ENCODE data around the gene TSPO. TPM values are rescaled to one million over a fixed set of nuclear protein-coding genes. Genes with fewer than 3 reads are reported as not detected.

TSPO gene
- total RNA-seq, 4 donors from 2014 or later, result 276 to 910 (median 610) TPM

DNA sequence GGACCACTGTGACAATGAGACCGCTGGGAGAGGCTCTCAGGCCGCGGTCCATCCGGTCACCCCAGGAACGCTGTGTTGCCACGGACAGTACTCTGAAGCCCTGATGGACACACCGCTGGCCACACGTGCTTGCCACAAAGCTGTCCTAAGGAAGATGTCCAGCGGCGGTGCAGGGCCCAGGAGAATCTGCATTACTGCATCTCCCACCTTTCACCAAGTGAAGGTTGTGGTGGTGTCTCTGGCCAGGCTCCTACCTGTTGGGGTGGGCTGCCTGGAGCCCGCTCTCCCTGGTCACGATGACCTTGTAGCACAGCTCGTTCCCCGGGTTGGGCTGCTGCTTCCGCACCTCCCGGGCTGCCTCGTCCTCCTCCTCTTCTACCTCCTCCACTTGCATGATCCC is 31.4 kb downstream of the TSPO start:
- no peak for TF ChIP-seq CTCF (IDR thresholded peaks at IDR 0.05; ENCODE audit: low read depth)

- no peak for TF ChIP-seq CTCF (IDR thresholded peaks at IDR 0.05; ENCODE audit: low read depth)
Measured at GRCh38 chr22:43183496-43184277, 32.3 kb downstream of the TSPO start.

GRCh38 chr22:43185860-43186261 is 34.5 kb downstream of the TSPO start:
- no peak for TF ChIP-seq CTCF (IDR thresholded peaks at IDR 0.05; ENCODE audit: low read depth)

- no peak for TF ChIP-seq CTCF (IDR thresholded peaks at IDR 0.05; ENCODE audit: low read depth)
Measured at GRCh38 chr22:43186272-43187170, 35.2 kb downstream of the TSPO start, which contains the start of gene TTLL12. Gene TTLL12, minus strand, starts transcription at chr22:43187134. Its CDS starts 65 bp downstream, at chr22:43187069.

GRCh38 chr22:43187171-43188099 is 36.1 kb downstream of the TSPO start:
- TF ChIP-seq CTCF (IDR thresholded peaks at IDR 0.05; ENCODE audit: low read depth), result no peak

DNA sequence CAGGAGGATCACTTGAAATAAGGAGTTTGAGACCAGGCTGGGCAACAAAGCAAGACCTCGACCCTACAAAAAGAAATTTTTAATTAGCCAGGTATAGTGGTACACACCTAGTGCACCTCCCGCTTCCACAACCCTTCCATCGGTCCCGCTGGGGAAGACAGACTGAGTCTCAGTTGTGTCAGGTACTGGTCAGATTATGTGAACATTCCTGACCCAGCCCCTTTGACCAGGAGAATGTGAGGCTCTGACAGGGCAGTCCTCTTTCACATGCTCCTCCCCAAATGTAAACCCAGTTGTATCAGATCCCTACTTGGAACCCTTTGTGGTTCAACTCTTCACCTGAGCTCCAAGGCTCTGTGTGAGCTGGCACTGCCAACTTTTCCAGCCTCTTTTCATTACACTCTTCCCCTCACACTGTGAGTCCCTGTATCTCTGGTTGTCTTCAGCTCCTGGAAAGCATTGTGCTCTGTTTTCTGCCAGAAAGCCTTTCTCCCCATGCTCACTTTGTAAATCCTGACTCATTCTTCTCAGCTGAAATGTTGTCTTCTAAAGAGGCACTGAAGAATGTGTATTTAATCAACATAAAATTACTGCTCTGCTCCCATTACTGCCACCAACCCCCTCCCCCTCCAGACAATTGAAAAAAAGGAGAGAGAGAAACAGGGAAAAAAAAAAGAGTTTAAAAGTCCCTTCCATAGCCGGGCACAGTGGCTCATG is 37.6 kb downstream of the TSPO start:
- TF ChIP-seq CTCF (IDR thresholded peaks at IDR 0.05; ENCODE audit: low read depth), result no peak

Measured in subcutaneous adipose tissue (tissue), 4 donors.